ENCODE measurements around the gene SMTN. TPM values are rescaled to one million over a fixed set of nuclear protein-coding genes. Genes with fewer than 3 reads are reported as not detected.

Gene SMTN
- total and polyA plus RNA-seq, 10 of the 15 experiments (the other 5 are each of a cell fraction or from before 2014, with no cell fraction given) = 0.92 to 21.9 (median 4.8) TPM

DNA sequence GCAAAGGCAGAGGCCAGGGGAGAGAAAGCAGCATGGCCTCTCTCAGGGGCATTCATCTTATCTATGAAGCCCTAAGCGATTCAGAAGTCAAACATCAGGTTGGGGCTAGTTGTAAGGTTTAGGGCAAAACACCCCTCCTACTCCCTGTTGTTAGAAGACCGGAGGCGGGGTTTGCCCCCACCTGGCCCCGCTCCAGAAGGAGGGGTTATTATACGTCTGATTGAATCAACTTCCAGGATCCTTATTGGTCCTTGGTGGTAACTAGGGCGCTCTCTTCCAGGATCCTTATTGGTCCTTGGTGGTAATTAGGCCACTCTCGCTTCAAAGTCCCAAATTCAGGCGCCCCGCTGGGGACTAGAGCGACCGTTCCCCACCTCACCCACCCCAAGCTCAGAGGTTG is 12.1 kb upstream of the SMTN start:
- in situ Hi-C loops (cut with MboI) = no loop called here

More for the DNA sequence above, 12.1 kb upstream of the SMTN start:
- POLR2A ChIA-PET = no interaction called here
- SMC1A ChIA-PET (ENCODE audit: uncharacterized antibody, unreplicated experiment) = no interaction called here
- ATAC-seq = no peak
- no peaks in the 10 kb centered on the region for H3K79me2 ChIP-seq (ENCODE audit: control insufficient read depth, insufficient read depth, low read length)
- H3K27ac ChIP-seq (ENCODE audit: control insufficient read depth, insufficient read depth) = no peak overlapping the region
- no peaks in the 10 kb centered on the region for H3K9me3 ChIP-seq (replicated peaks; ENCODE audit: control insufficient read depth, insufficient read depth, low read length)
- no peaks in the 10 kb centered on the region for H3K27me3 ChIP-seq (replicated peaks in 1 of 2; ENCODE audit: control insufficient read depth in 2 of 2, insufficient read depth in 2 of 2, low read length in 1 of 2)
- no peak overlapping the region for H3K4me2 ChIP-seq (ENCODE audit: control insufficient read depth, insufficient read depth)
- no peak for DNase-seq (ENCODE audit: low read depth, low spot score)
- no peaks in the 10 kb centered on the region for H3K4me1 ChIP-seq (ENCODE audit: control insufficient read depth, insufficient read depth, low read length)
- RAD21 ChIA-PET (ENCODE audit: unreplicated experiment) = no interaction called here
- H3K9ac ChIP-seq (ENCODE audit: control insufficient read depth, insufficient read depth, low read length) = no peak overlapping the region
- no peak for FAIRE-seq
- H4K20me1 ChIP-seq (ENCODE audit: control insufficient read depth, insufficient read depth) = no peaks in the 10 kb centered on the region
- 67% methylated on average over 11 of the region's 11 CpGs for WGBS (ENCODE audit: insufficient coverage, insufficient replicate concordance, low lambda C conversion rate, missing lambda C conversion rate)
- BruUV-seq (replicated peaks) = no TSS peak
- CTCF ChIA-PET = no interaction called here
- intact Hi-C loops (cut with micrococcal nuclease; ENCODE audit: unreplicated experiment) = no loop called here
- no peak overlapping the region for H3K4me3 ChIP-seq
- TF ChIP-seq RBBP5 (conservative IDR thresholded peaks at IDR 0.05) = no peak
- no peak for TF ChIP-seq EP300 (IDR thresholded peaks at IDR 0.05; ENCODE audit: borderline replicate concordance in 1 of 2, control insufficient read depth in 1 of 2, low read depth in 2 of 2, low read length in 2 of 2)
- TF ChIP-seq, protein P1, sequence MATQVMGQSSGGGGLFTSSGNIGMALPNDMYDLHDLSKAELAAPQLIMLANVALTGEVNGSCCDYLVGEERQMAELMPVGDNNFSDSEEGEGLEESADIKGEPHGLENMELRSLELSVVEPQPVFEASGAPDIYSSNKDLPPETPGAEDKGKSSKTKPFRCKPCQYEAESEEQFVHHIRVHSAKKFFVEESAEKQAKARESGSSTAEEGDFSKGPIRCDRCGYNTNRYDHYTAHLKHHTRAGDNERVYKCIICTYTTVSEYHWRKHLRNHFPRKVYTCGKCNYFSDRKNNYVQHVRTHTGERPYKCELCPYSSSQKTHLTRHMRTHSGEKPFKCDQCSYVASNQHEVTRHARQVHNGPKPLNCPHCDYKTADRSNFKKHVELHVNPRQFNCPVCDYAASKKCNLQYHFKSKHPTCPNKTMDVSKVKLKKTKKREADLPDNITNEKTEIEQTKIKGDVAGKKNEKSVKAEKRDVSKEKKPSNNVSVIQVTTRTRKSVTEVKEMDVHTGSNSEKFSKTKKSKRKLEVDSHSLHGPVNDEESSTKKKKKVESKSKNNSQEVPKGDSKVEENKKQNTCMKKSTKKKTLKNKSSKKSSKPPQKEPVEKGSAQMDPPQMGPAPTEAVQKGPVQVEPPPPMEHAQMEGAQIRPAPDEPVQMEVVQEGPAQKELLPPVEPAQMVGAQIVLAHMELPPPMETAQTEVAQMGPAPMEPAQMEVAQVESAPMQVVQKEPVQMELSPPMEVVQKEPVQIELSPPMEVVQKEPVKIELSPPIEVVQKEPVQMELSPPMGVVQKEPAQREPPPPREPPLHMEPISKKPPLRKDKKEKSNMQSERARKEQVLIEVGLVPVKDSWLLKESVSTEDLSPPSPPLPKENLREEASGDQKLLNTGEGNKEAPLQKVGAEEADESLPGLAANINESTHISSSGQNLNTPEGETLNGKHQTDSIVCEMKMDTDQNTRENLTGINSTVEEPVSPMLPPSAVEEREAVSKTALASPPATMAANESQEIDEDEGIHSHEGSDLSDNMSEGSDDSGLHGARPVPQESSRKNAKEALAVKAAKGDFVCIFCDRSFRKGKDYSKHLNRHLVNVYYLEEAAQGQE (IDR thresholded peaks at IDR 0.05; ENCODE audit: low read depth, low read length) = no peak
- no peak for TF ChIP-seq CEBPB (IDR thresholded peaks at IDR 0.05; ENCODE audit: borderline replicate concordance in 1 of 2, low read depth in 2 of 2, low read length in 2 of 2)
- TF ChIP-seq ATF2 (IDR thresholded peaks at IDR 0.05; ENCODE audit: low read length) = no peak
- TF ChIP-seq CREB1 (IDR thresholded peaks at IDR 0.05; ENCODE audit: low read depth) = no peak
- no peak for TF ChIP-seq POLR2AphosphoS5 (IDR thresholded peaks at IDR 0.05; ENCODE audit: low read length)
- no peak for TF ChIP-seq NFXL1 (IDR thresholded peaks at IDR 0.05; ENCODE audit: borderline replicate concordance)
- no peak for TF ChIP-seq TCF7 (IDR thresholded peaks at IDR 0.05; ENCODE audit: borderline replicate concordance)
- TF ChIP-seq, protein P2, sequence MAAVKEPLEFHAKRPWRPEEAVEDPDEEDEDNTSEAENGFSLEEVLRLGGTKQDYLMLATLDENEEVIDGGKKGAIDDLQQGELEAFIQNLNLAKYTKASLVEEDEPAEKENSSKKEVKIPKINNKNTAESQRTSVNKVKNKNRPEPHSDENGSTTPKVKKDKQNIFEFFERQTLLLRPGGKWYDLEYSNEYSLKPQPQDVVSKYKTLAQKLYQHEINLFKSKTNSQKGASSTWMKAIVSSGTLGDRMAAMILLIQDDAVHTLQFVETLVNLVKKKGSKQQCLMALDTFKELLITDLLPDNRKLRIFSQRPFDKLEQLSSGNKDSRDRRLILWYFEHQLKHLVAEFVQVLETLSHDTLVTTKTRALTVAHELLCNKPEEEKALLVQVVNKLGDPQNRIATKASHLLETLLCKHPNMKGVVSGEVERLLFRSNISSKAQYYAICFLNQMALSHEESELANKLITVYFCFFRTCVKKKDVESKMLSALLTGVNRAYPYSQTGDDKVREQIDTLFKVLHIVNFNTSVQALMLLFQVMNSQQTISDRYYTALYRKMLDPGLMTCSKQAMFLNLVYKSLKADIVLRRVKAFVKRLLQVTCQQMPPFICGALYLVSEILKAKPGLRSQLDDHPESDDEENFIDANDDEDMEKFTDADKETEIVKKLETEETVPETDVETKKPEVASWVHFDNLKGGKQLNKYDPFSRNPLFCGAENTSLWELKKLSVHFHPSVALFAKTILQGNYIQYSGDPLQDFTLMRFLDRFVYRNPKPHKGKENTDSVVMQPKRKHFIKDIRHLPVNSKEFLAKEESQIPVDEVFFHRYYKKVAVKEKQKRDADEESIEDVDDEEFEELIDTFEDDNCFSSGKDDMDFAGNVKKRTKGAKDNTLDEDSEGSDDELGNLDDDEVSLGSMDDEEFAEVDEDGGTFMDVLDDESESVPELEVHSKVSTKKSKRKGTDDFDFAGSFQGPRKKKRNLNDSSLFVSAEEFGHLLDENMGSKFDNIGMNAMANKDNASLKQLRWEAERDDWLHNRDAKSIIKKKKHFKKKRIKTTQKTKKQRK (IDR thresholded peaks at IDR 0.05; ENCODE audit: low read depth, low read length) = no peak
- TF ChIP-seq SMAD1 (IDR thresholded peaks at IDR 0.05; ENCODE audit: low read depth, partially characterized antibody) = no peak
- H2AFZ ChIP-seq (ENCODE audit: control insufficient read depth, low read depth, low read length) = no peak overlapping the region
- no peaks in the 10 kb centered on the region for H3K36me3 ChIP-seq (ENCODE audit: control insufficient read depth in 2 of 2, insufficient read depth in 2 of 2, low read length in 1 of 2)
